Glutamatergic neuron (in vitro differentiated cells): ENCODE data around the gene OGFRL1. TPM values are rescaled to one million over a fixed set of nuclear protein-coding genes. Genes with fewer than 3 reads are reported as not detected.

Source experiments
- DNase-seq: peaks from one replicate; pipeline ENCODE4 v3.0.0; 2022
- H3K27ac Mint-ChIP-seq: one replicate; pipeline ENCODE4 v1.8.0; 2020; ENCODE audit warnings: mild to moderate bottlenecking, mixed read lengths, inconsistent platforms; ENCODE audit not compliant: unreplicated experiment
- H3K27me3 Mint-ChIP-seq: one replicate; pipeline ENCODE4 v1.8.0; 2020; ENCODE audit warnings: mild to moderate bottlenecking, moderate library complexity, mixed read lengths, inconsistent platforms; ENCODE audit not compliant: unreplicated experiment
- H3K36me3 Mint-ChIP-seq: one replicate; pipeline ENCODE4 v1.8.0; 2020; ENCODE audit warnings: mild to moderate bottlenecking, mixed read lengths, inconsistent platforms; ENCODE audit not compliant: unreplicated experiment
- H3K4me1 Mint-ChIP-seq: one replicate; pipeline ENCODE4 v1.8.0; 2020; ENCODE audit warnings: mild to moderate bottlenecking, low read depth, mixed read lengths, inconsistent platforms; ENCODE audit not compliant: unreplicated experiment
- H3K4me3 Mint-ChIP-seq: one replicate; pipeline ENCODE4 v1.8.0; 2020; ENCODE audit warnings: mild to moderate bottlenecking, mixed read lengths, inconsistent platforms; ENCODE audit not compliant: unreplicated experiment
- H3K9me3 Mint-ChIP-seq: one replicate; pipeline ENCODE4 v1.8.0; 2020; ENCODE audit warnings: mild to moderate bottlenecking, moderate library complexity, mixed read lengths, inconsistent platforms; ENCODE audit not compliant: unreplicated experiment
- CTCF ChIP-seq: fragments of 200-600 bp; sonication (generic); IDR thresholded peaks from one replicate; pipeline ENCODE4 v1.5.0; 2021; ENCODE audit not compliant: partially characterized antibody, unreplicated experiment
- total RNA-seq: library from RNA; stranded (reverse); fragmentation: NEBNext Ultra II Directional; extraction: Animal tissue kit (Norgen Biotek cat#: 25700); gene quantifications from one replicate; pipeline ENCODE4 v1.2.1, GENCODE V29; 2021; ENCODE audit not compliant: unreplicated experiment

Gene OGFRL1
- total RNA-seq, 1 donor from 2014 or later: 21.4 TPM

GRCh38 chr6:71290611-71291010, 2.0 kb downstream of the OGFRL1 start:
- peak overlapping the region; percentile 94 for H3K4me3 Mint-ChIP-seq
- H3K9me3 Mint-ChIP-seq: peaks cover 18% of the 10 kb centered on the region
- H3K27ac Mint-ChIP-seq: peak overlapping the region; percentile 84
- peaks cover 35% of the 10 kb centered on the region for H3K4me1 Mint-ChIP-seq
- peaks cover 7% of the 10 kb centered on the region for H3K27me3 Mint-ChIP-seq
- TF ChIP-seq CTCF: no peak
- DNase-seq: no peak
- H3K36me3 Mint-ChIP-seq: no peaks in the 10 kb centered on the region

- H3K9me3 Mint-ChIP-seq: peaks cover 18% of the 10 kb centered on the region
Measured at GRCh38 chr6:71292001-71292400, 3.4 kb downstream of the OGFRL1 start.

GRCh38 chr6:71294121-71294523, 5.5 kb downstream of the OGFRL1 start:
- DNase-seq: no peak
- Mint-ChIP-seq H3K27me3 (peaks cover 4% of the 10 kb centered on the region), H3K9me3 (peaks cover 10% of the 10 kb centered on the region), H3K4me1 (peaks cover 27% of the 10 kb centered on the region), H3K27ac (no peak overlapping the region), H3K4me3 (no peak overlapping the region), H3K36me3 (no peaks in the 10 kb centered on the region)
- no peak for TF ChIP-seq CTCF

More at GRCh38 chr6:71292001-71292400, 3.4 kb downstream of the OGFRL1 start:
- no peak for TF ChIP-seq CTCF
- Mint-ChIP-seq H3K27ac (peak overlapping the region; percentile 49), H3K36me3 (no peaks in the 10 kb centered on the region), H3K27me3 (peaks cover 7% of the 10 kb centered on the region), H3K4me1 (peaks cover 36% of the 10 kb centered on the region), H3K4me3 (peak overlapping the region; percentile 94)
- no peak for DNase-seq

- no peak for DNase-seq
- Mint-ChIP-seq H3K9me3 (no peaks in the 10 kb centered on the region), H3K36me3 (no peaks in the 10 kb centered on the region), H3K27me3 (no peaks in the 10 kb centered on the region), H3K4me1 (peaks cover 4% of the 10 kb centered on the region), H3K27ac (no peak overlapping the region), H3K4me3 (no peak overlapping the region)
- no peak for TF ChIP-seq CTCF
Measured at GRCh38 chr6:71298459-71298858, 9.8 kb downstream of the OGFRL1 start.

- Mint-ChIP-seq H3K9me3 (no peaks in the 10 kb centered on the region), H3K4me3 (no peak overlapping the region), H3K27ac (no peak overlapping the region), H3K27me3 (no peaks in the 10 kb centered on the region), H3K4me1 (peaks cover 5% of the 10 kb centered on the region), H3K36me3 (no peaks in the 10 kb centered on the region)
- DNase-seq: no peak
- TF ChIP-seq CTCF: no peak
Measured at GRCh38 chr6:71299541-71300470, 11.2 kb downstream of the OGFRL1 start.
